GM12878 (cell line): ENCODE results near the gene NDUFV2. TPM values are rescaled to one million over a fixed set of nuclear protein-coding genes. Genes with fewer than 3 reads are reported as not detected.
A peak's percentile ranks its signal among the peaks of the same experiment; 100 is the strongest.

Experiments used
- CUX1 ChIP-seq: IDR thresholded peaks from 2 replicates; pipeline ENCODE4 v1.6.1; 2012; ENCODE audit warnings: improper control_type of control experiment, low read depth, low read length; ENCODE audit not compliant: insufficient replicate concordance
- EZH2 ChIP-seq: IDR thresholded peaks from 2 replicates; pipeline ENCODE4 v1.6.1; 2012; ENCODE audit warnings: low read depth, mild to moderate bottlenecking, control low read depth, inconsistent platforms, low read length, borderline replicate concordance; ENCODE audit not compliant: control insufficient read depth
- FOS ChIP-seq: IDR thresholded peaks from 3 replicates; pipeline ENCODE4 v1.6.1; 2011; ENCODE audit warnings: borderline replicate concordance; ENCODE audit not compliant: insufficient read length; ENCODE audit errors: extremely low read depth
- PAX8 ChIP-seq: fragments of 450-650 bp; IDR thresholded peaks from 2 replicates; pipeline ENCODE4 v1.6.1; 2017; ENCODE audit warnings: mild to moderate bottlenecking, moderate library complexity
- PRDM15 ChIP-seq: fragments of 450-650 bp; formaldehyde crosslinking; IDR thresholded peaks from 2 replicates; pipeline ENCODE4 v1.4.0; 2020; ENCODE audit warnings: mild to moderate bottlenecking, moderate library complexity
- SUZ12 ChIP-seq: fragments of 200-600 bp; sonication (generic); IDR thresholded peaks from one replicate; pipeline ENCODE4 v1.6.1; 2018; ENCODE audit warnings: antibody characterized with exemption, mild to moderate bottlenecking; ENCODE audit not compliant: unreplicated experiment
- TCF7 ChIP-seq: IDR thresholded peaks from 2 replicates; pipeline ENCODE4 v1.6.1; 2014; ENCODE audit warnings: antibody characterized with exemption, borderline replicate concordance
- ZSCAN29 ChIP-seq: fragments of 450-650 bp; IDR thresholded peaks from 2 replicates; pipeline ENCODE4 v1.6.1; 2017; ENCODE audit warnings: mild to moderate bottlenecking, moderate library complexity
- ZZZ3 ChIP-seq: IDR thresholded peaks from 2 replicates; pipeline ENCODE4 v1.6.1; 2011; ENCODE audit warnings: low read depth; ENCODE audit not compliant: control insufficient read depth, insufficient read length
- polyA plus RNA-seq, 11 experiments: library from polyadenylated mRNA; depleted of rRNA in 4 of 11; unstranded in 6 of 11; stranded (reverse) in 5 of 11; fragments of >200 nt; fragmentation: Nextera tagmentation in 4 of 11; fragmentation: Illumina TruSeq in 1 of 11; extraction: Ambion mirVana in 4 of 11; extraction: Trizol in 1 of 11; gene quantifications; 1 replicate in 1 of 11; 2 replicates in 10 of 11; pipeline versions ENCODE4 v1.2.1 to v1.2.3, GENCODE V29; 2011 to 2016; ENCODE audit warnings: inconsistent platforms in 2 of 11, missing spikeins in 2 of 11, low read depth in 1 of 11
- total RNA-seq, 4 experiments: library from RNA; depleted of rRNA in 3 of 4; stranded (reverse); fragments of >200 nt in 3 of 4; fragmentation: Illumina TruSeq in 1 of 4; extraction: Trizol in 1 of 4; gene quantifications; 2 replicates each; pipeline versions ENCODE4 v1.2.1 to v1.2.3, GENCODE V29; 2013 to 2021
- TF ChIP-seq, protein P1 (sequence below): fragments of 450-650 bp; IDR thresholded peaks from 2 replicates; pipeline ENCODE4 v1.6.1; 2018; ENCODE audit warnings: borderline replicate concordance, mild to moderate bottlenecking; ENCODE audit not compliant: partially characterized antibody
- TF ChIP-seq, protein P2 (sequence below): fragments of 450-650 bp; IDR thresholded peaks from 2 replicates; pipeline ENCODE4 v1.6.1; 2017; ENCODE audit warnings: low read depth, mild to moderate bottlenecking, moderate library complexity
- TF ChIP-seq, protein P3 (sequence below), 3 experiments: IDR thresholded peaks in 2 of 3; conservative IDR thresholded peaks in 1 of 3; 2 replicates each; pipeline ENCODE4 v1.5.1; 2011; ENCODE audit warnings: low read depth in 3 of 3, low read length in 3 of 3, mild to moderate bottlenecking in 3 of 3, control low read depth in 2 of 3, moderate library complexity in 2 of 3, inconsistent platforms in 1 of 3, mixed read lengths in 1 of 3; ENCODE audit not compliant: control insufficient read depth in 2 of 3, insufficient read depth in 1 of 3; ENCODE audit errors: extremely low read depth in 1 of 3

The NDUFV2 gene
- total and polyA plus RNA-seq, 10 of the 15 experiments (the other 5 are each of a cell fraction or from before 2014, with no cell fraction given) = 236 to 590 (median 321) TPM

DNA sequence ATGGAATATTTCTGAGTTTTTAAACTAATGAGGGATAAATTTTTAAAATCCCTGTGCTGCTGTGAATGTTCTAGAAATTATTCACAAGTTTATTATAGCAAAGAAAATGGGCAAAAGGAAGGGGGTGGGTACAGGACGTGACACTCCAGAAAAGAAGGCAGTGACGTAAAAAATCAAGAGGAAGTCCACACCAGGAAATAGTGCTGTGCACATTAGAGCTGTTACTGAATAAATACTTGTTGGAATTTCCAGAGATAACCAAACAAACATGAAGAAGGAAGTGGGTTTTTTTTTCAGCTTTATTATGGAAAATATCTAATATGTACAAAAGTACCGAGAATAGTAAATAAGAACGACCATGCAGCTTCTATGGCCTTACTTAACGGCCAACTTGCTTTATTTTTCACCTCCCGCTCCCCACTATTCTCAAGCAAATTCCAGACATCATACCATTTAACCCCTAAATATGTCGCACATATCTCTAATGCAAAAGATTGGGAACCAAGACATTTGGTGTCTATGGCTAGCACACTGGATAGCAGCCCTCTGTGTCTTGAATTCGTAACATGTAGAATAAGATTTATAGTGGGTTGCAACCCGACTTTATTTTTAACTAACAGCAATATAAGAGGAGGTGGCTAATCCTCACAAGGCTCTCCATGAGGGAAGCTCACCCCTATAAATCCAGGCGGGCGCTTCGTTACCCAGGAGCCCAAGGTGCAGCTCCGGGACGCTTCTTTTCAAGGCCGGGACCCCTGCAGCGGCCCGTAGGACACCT lies 580 bp upstream of the NDUFV2 start (continued):
- TF ChIP-seq, protein P1, sequence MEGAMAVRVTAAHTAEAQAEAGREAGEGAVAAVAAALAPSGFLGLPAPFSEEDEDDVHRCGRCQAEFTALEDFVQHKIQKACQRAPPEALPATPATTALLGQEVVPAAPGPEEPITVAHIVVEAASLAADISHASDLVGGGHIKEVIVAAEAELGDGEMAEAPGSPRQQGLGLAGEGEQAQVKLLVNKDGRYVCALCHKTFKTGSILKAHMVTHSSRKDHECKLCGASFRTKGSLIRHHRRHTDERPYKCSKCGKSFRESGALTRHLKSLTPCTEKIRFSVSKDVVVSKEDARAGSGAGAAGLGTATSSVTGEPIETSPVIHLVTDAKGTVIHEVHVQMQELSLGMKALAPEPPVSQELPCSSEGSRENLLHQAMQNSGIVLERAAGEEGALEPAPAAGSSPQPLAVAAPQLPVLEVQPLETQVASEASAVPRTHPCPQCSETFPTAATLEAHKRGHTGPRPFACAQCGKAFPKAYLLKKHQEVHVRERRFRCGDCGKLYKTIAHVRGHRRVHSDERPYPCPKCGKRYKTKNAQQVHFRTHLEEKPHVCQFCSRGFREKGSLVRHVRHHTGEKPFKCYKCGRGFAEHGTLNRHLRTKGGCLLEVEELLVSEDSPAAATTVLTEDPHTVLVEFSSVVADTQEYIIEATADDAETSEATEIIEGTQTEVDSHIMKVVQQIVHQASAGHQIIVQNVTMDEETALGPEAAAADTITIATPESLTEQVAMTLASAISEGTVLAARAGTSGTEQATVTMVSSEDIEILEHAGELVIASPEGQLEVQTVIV = no peak
- TF ChIP-seq ZSCAN29 (no peak), CUX1 (no peak), SUZ12 (no peak), ZZZ3 (no peak), FOS (no peak), PAX8 (no peak), PRDM15 (CRISPR knock-in tag) (peak; percentile 18; the same call in 1 of the 2 replicates), TCF7 (no peak), EZH2 (no peak)
- TF ChIP-seq, protein P2, sequence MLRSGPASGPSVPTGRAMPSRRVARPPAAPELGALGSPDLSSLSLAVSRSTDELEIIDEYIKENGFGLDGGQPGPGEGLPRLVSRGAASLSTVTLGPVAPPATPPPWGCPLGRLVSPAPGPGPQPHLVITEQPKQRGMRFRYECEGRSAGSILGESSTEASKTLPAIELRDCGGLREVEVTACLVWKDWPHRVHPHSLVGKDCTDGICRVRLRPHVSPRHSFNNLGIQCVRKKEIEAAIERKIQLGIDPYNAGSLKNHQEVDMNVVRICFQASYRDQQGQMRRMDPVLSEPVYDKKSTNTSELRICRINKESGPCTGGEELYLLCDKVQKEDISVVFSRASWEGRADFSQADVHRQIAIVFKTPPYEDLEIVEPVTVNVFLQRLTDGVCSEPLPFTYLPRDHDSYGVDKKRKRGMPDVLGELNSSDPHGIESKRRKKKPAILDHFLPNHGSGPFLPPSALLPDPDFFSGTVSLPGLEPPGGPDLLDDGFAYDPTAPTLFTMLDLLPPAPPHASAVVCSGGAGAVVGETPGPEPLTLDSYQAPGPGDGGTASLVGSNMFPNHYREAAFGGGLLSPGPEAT = no peak
- TF ChIP-seq, protein P3, sequence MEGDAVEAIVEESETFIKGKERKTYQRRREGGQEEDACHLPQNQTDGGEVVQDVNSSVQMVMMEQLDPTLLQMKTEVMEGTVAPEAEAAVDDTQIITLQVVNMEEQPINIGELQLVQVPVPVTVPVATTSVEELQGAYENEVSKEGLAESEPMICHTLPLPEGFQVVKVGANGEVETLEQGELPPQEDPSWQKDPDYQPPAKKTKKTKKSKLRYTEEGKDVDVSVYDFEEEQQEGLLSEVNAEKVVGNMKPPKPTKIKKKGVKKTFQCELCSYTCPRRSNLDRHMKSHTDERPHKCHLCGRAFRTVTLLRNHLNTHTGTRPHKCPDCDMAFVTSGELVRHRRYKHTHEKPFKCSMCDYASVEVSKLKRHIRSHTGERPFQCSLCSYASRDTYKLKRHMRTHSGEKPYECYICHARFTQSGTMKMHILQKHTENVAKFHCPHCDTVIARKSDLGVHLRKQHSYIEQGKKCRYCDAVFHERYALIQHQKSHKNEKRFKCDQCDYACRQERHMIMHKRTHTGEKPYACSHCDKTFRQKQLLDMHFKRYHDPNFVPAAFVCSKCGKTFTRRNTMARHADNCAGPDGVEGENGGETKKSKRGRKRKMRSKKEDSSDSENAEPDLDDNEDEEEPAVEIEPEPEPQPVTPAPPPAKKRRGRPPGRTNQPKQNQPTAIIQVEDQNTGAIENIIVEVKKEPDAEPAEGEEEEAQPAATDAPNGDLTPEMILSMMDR (IDR thresholded peaks at IDR 0.05 in 2 of 3, conservative IDR thresholded peaks at IDR 0.05 in 1 of 3; ENCODE audit: control insufficient read depth in 2 of 3, extremely low read depth in 1 of 3, insufficient read depth in 1 of 3, low read depth in 3 of 3, low read length in 3 of 3) = no peak
